Neural progenitor cell (in vitro differentiated cells): ENCODE results near the gene ERVFRD-1.

Source experiments
- CTCF ChIP-seq: fragments of 200-600 bp; sonication (generic); IDR thresholded peaks from 2 replicates; pipeline ENCODE4 v1.5.1; 2017; ENCODE audit warnings: antibody characterized with exemption, mild to moderate bottlenecking
- EZH2 ChIP-seq: fragments of 200-600 bp; sonication (generic); IDR thresholded peaks from 2 replicates; pipeline ENCODE4 v1.6.1; 2017; ENCODE audit warnings: antibody characterized with exemption, mild to moderate bottlenecking, moderate library complexity
- EZH2phosphoT487 ChIP-seq: fragments of 200-600 bp; sonication (generic); IDR thresholded peaks from 2 replicates; pipeline ENCODE4 v1.6.1; 2017; ENCODE audit warnings: antibody characterized with exemption

GRCh38 chr6:11160199-11160598 is 48.7 kb upstream of the ERVFRD-1 start:
- TF ChIP-seq CTCF = no peak
- TF ChIP-seq EZH2phosphoT487 = no peak
- no peak for TF ChIP-seq EZH2
